HEK293T (cell line): ENCODE results near the gene SLFN14.
"Not testable (repeated sequence)": the region's sequence is repeated elsewhere in the genome, so short reads cannot be mapped to it uniquely, and the experiment has no call there.

Experiments
- ARNT ChIP-seq: fragments of 450-650 bp; IDR thresholded peaks from 2 replicates; pipeline ENCODE4 v1.6.1; 2017; ENCODE audit warnings: mild to moderate bottlenecking
- BHLHE40 ChIP-seq: fragments of 450-650 bp; IDR thresholded peaks from 2 replicates; pipeline ENCODE4 v1.6.1; 2016; ENCODE audit warnings: mild to moderate bottlenecking, moderate library complexity, borderline replicate concordance
- ELF4 ChIP-seq: fragments of 450-650 bp; IDR thresholded peaks from 2 replicates; pipeline ENCODE4 v1.6.1; 2017; ENCODE audit warnings: antibody characterized with exemption
- FOXK2 ChIP-seq: fragments of 450-650 bp; IDR thresholded peaks from 2 replicates; pipeline ENCODE4 v1.6.1; 2016; ENCODE audit warnings: mild to moderate bottlenecking
- FOXM1 ChIP-seq: fragments of 450-650 bp; IDR thresholded peaks from 2 replicates; pipeline ENCODE4 v1.6.1; 2017; ENCODE audit warnings: mild to moderate bottlenecking, borderline replicate concordance
- HDGF ChIP-seq: fragments of 450-650 bp; IDR thresholded peaks from 2 replicates; pipeline ENCODE4 v1.6.1; 2017; ENCODE audit warnings: antibody characterized with exemption, borderline replicate concordance
- LEF1 ChIP-seq: fragments of 450-650 bp; IDR thresholded peaks from 2 replicates; pipeline ENCODE4 v1.6.1; 2017; ENCODE audit warnings: mild to moderate bottlenecking, borderline replicate concordance
- NFRKB ChIP-seq: fragments of 450-650 bp; IDR thresholded peaks from 2 replicates; pipeline ENCODE4 v1.6.1; 2016; ENCODE audit warnings: mild to moderate bottlenecking, moderate library complexity
- SP1 ChIP-seq: fragments of 450-650 bp; IDR thresholded peaks from 2 replicates; pipeline ENCODE4 v1.6.1; 2017
- SUZ12 ChIP-seq: fragments of 450-650 bp; IDR thresholded peaks from 2 replicates; pipeline ENCODE4 v1.6.1; 2016; ENCODE audit warnings: mild to moderate bottlenecking
- TARDBP ChIP-seq: fragments of 450-650 bp; IDR thresholded peaks from 2 replicates; pipeline ENCODE4 v1.6.1; 2016
- ZNF384 ChIP-seq: fragments of 450-650 bp; IDR thresholded peaks from 2 replicates; pipeline ENCODE4 v1.6.1; 2016
- TF ChIP-seq, protein P1 (sequence below): fragments of 450-650 bp; IDR thresholded peaks from 2 replicates; pipeline ENCODE4 v1.6.1; 2016

DNA sequence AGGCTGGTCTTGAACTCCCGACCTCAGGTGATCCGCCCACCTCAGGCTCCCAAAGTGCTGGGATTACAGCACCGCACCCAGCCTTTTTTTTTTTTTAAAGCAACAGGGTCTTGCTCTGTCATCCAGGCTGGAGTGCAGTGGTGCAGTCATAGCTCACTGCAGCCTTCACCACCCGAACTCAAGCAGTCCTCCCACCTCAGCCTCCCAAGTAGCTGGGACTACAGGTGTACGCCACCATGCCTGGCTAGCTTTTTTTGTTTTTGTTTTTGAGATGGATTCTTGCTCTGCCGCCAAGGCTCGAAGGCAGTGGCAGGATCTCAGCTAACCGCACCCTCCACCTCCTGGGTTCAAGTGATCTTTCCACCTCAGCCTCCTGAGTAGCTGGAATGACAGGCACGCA lies 25.2 kb downstream of the SLFN14 start:
- not testable (repeated sequence) for TF ChIP-seq TARDBP, NFRKB, SP1, FOXK2, ZNF384, FOXM1, HDGF, LEF1, BHLHE40, ELF4, ARNT, SUZ12
- TF ChIP-seq, protein P1, sequence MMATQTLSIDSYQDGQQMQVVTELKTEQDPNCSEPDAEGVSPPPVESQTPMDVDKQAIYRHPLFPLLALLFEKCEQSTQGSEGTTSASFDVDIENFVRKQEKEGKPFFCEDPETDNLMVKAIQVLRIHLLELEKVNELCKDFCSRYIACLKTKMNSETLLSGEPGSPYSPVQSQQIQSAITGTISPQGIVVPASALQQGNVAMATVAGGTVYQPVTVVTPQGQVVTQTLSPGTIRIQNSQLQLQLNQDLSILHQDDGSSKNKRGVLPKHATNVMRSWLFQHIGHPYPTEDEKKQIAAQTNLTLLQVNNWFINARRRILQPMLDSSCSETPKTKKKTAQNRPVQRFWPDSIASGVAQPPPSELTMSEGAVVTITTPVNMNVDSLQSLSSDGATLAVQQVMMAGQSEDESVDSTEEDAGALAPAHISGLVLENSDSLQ, result not testable (repeated sequence)
